ENCODE measurements around the gene RAPGEF2. TPM values are rescaled to one million over a fixed set of nuclear protein-coding genes. Genes with fewer than 3 reads are reported as not detected.

Gene RAPGEF2
- total and polyA plus RNA-seq, 10 of the 15 experiments (the other 5 are each of a cell fraction or from before 2014, with no cell fraction given), result 0.31 to 24.0 (median 2.9) TPM

- peaks cover 56% of the 10 kb centered on the region for H3K4me1 ChIP-seq (ENCODE audit: control insufficient read depth, insufficient read depth, low read length)
- no TSS peak for BruUV-seq (replicated peaks)
- no peaks in the 10 kb centered on the region for H4K20me1 ChIP-seq (ENCODE audit: control insufficient read depth, insufficient read depth)
- FAIRE-seq, result no peak
- H2AFZ ChIP-seq (ENCODE audit: control insufficient read depth, low read depth, low read length), result no peak overlapping the region
- no peak overlapping the region for H3K9ac ChIP-seq (ENCODE audit: control insufficient read depth, insufficient read depth, low read length)
- ChIA-PET CTCF (interaction anchor here (0.9 to 3.4 kb wide), 7 partner anchors 30 to 363 kb away, joined by 3 to 20 read pairs (median 9); no protein-coding TSS in a partner anchor), SMC1A (ENCODE audit: uncharacterized antibody, unreplicated experiment) (interaction anchor here (0.6 to 3.9 kb wide), 10 partner anchors 12 to 317 kb away, joined by 3 to 25 read pairs (median 5); no protein-coding TSS in a partner anchor), RAD21 (ENCODE audit: unreplicated experiment) (interaction anchor here (1.2 to 2.5 kb wide), 6 partner anchors 13 to 322 kb away, joined by 3 to 11 read pairs (median 8); no protein-coding TSS in a partner anchor), POLR2A (no interaction called here)
- H3K79me2 ChIP-seq (ENCODE audit: control insufficient read depth, insufficient read depth, low read length), result peaks cover 82% of the 10 kb centered on the region
- H3K4me3 ChIP-seq, result no peak overlapping the region; the same call in 1 of the 2 replicates
- 89% methylated on average over 4 of the region's 4 CpGs for WGBS (ENCODE audit: insufficient coverage, insufficient replicate concordance, low lambda C conversion rate, missing lambda C conversion rate)
- DNase-seq (ENCODE audit: low read depth, low spot score), result no peak
- H3K9me3 ChIP-seq (replicated peaks; ENCODE audit: control insufficient read depth, insufficient read depth, low read length), result no peaks in the 10 kb centered on the region; the same call in 2 of the 3 replicates
- H3K36me3 ChIP-seq (ENCODE audit: control insufficient read depth in 2 of 2, insufficient read depth in 2 of 2, low read length in 1 of 2), result no peaks in the 10 kb centered on the region
- H3K27ac ChIP-seq (ENCODE audit: control insufficient read depth, insufficient read depth), result no peak overlapping the region
- H3K4me2 ChIP-seq (ENCODE audit: control insufficient read depth, insufficient read depth), result peak overlapping the region; percentile 11; the same call in 1 of the 2 replicates
- no peaks in the 10 kb centered on the region for H3K27me3 ChIP-seq (replicated peaks in 1 of 2; ENCODE audit: control insufficient read depth in 2 of 2, insufficient read depth in 2 of 2, low read length in 1 of 2)
- in situ Hi-C loops (cut with MboI) (no loop called here), intact Hi-C loops (cut with micrococcal nuclease; ENCODE audit: unreplicated experiment) (loop anchor here (2.0 to 10.0 kb wide), 4 partner anchors 69 to 271 kb away; no protein-coding TSS in a partner anchor)
- TF ChIP-seq SPI1 (IDR thresholded peaks at IDR 0.05; ENCODE audit: borderline replicate concordance, insufficient read depth, low read depth, low read length), result peak; percentile 24; the same call in 1 of the 2 replicates
- no peak for TF ChIP-seq NBN (IDR thresholded peaks at IDR 0.05)
- TF ChIP-seq PBX3 (IDR thresholded peaks at IDR 0.05; ENCODE audit: insufficient replicate concordance, low read depth, low read length), result no peak
- ATAC-seq, result no peak
These were observed 71.0 kb downstream of the RAPGEF2 start for GRCh38 chr4:159173886-159174285.

- RAD21 ChIA-PET (ENCODE audit: unreplicated experiment), result interaction anchor here (1.2 to 2.5 kb wide), 3 partner anchors 314 to 319 kb away, joined by 3 to 11 read pairs (median 7); no protein-coding TSS in a partner anchor
- Histone ChIP-seq H4K20me1 (ENCODE audit: control insufficient read depth, insufficient read depth) (no peaks in the 10 kb centered on the region), H3K4me2 (ENCODE audit: control insufficient read depth, insufficient read depth) (no peak overlapping the region)
These were observed 71.8 kb downstream of the RAPGEF2 start for GRCh38 chr4:159174645-159175084.

More at GRCh38 chr4:159174645-159175084, 71.8 kb downstream of the RAPGEF2 start:
- TF ChIP-seq MTA3 (IDR thresholded peaks at IDR 0.05; ENCODE audit: borderline replicate concordance, low read length) (no peak), NR2F1 (conservative IDR thresholded peaks at IDR 0.05) (no peak), CBX3 (IDR thresholded peaks at IDR 0.05; ENCODE audit: borderline replicate concordance, low read depth) (no peak), ASH2L (IDR thresholded peaks at IDR 0.05; ENCODE audit: borderline replicate concordance, low read depth) (no peak), EP300 (IDR thresholded peaks at IDR 0.05; ENCODE audit: borderline replicate concordance in 1 of 2, control insufficient read depth in 1 of 2, low read depth in 2 of 2, low read length in 2 of 2) (no peak), NFYA (IDR thresholded peaks at IDR 0.05; ENCODE audit: borderline replicate concordance, low read depth, low read length) (no peak), JUND (IDR thresholded peaks at IDR 0.05; ENCODE audit: low read depth, low read length) (no peak), NFXL1 (IDR thresholded peaks at IDR 0.05; ENCODE audit: borderline replicate concordance) (no peak), IRF3 (IDR thresholded peaks at IDR 0.05) (no peak)
- BruUV-seq (replicated peaks), result no TSS peak
- H3K36me3 ChIP-seq (ENCODE audit: control insufficient read depth in 2 of 2, insufficient read depth in 2 of 2, low read length in 1 of 2), result no peaks in the 10 kb centered on the region
- in situ Hi-C loops (cut with MboI) (loop anchor here (5.0 kb wide), 1 partner anchor 317 kb away; no protein-coding TSS in a partner anchor), intact Hi-C loops (cut with micrococcal nuclease; ENCODE audit: unreplicated experiment) (loop anchor here (1.0 to 10.0 kb wide), 8 partner anchors 29 to 447 kb away; no protein-coding TSS in a partner anchor)
- ATAC-seq (no peak), FAIRE-seq (no peak), DNase-seq (ENCODE audit: low read depth, low spot score) (no peak)
- no peak overlapping the region for H3K4me3 ChIP-seq
- SMC1A ChIA-PET (ENCODE audit: uncharacterized antibody, unreplicated experiment), result interaction anchor here (1.2 to 3.9 kb wide), 4 partner anchors 13 to 316 kb away, joined by 4 to 25 read pairs (median 12); no protein-coding TSS in a partner anchor
- 28% methylated on average over 2 of the region's 2 CpGs for WGBS (ENCODE audit: insufficient coverage, insufficient replicate concordance, low lambda C conversion rate, missing lambda C conversion rate)
- no peak overlapping the region for H3K9ac ChIP-seq (ENCODE audit: control insufficient read depth, insufficient read depth, low read length)
- H2AFZ ChIP-seq (ENCODE audit: control insufficient read depth, low read depth, low read length), result no peak overlapping the region
- peaks cover 89% of the 10 kb centered on the region for H3K79me2 ChIP-seq (ENCODE audit: control insufficient read depth, insufficient read depth, low read length)
- no peaks in the 10 kb centered on the region for H3K9me3 ChIP-seq (replicated peaks; ENCODE audit: control insufficient read depth, insufficient read depth, low read length)
- no peaks in the 10 kb centered on the region for H3K27me3 ChIP-seq (replicated peaks in 1 of 2; ENCODE audit: control insufficient read depth in 2 of 2, insufficient read depth in 2 of 2, low read length in 1 of 2)
- POLR2A ChIA-PET, result no interaction called here
- CTCF ChIA-PET, result interaction anchor here (0.9 to 3.4 kb wide), 4 partner anchors 68 to 364 kb away, joined by 3 to 20 read pairs (median 4); no protein-coding TSS in a partner anchor
- peaks cover 57% of the 10 kb centered on the region for H3K4me1 ChIP-seq (ENCODE audit: control insufficient read depth, insufficient read depth, low read length)
- no peak overlapping the region; the same call in 1 of the 2 replicates for H3K27ac ChIP-seq (ENCODE audit: control insufficient read depth, insufficient read depth)
